A549 (cell line): ENCODE results near the gene FHIT.

Source experiments
- BHLHE40 ChIP-seq: IDR thresholded peaks from 2 replicates; pipeline ENCODE4 v1.6.1; 2012; ENCODE audit warnings: low read depth, low read length, inconsistent platforms
- GATA3 ChIP-seq: IDR thresholded peaks from 2 replicates; pipeline ENCODE4 v1.6.1; 2012; ENCODE audit warnings: borderline replicate concordance
- JUNB ChIP-seq: fragments of >200 bp; sonication (Bioruptor Twin); formaldehyde crosslinking; IDR thresholded peaks from 2 replicates; pipeline ENCODE4 v1.6.1; 2016
- MAZ ChIP-seq: fragments of 150-350 bp; IDR thresholded peaks from 2 replicates; pipeline ENCODE4 v1.6.1; 2014; ENCODE audit warnings: antibody characterized with exemption, low read depth, low read length, borderline replicate concordance
- MYC ChIP-seq: IDR thresholded peaks from 2 replicates; pipeline ENCODE4 v1.6.1; 2012; ENCODE audit warnings: mild to moderate bottlenecking, inconsistent platforms, low read length, improper control_type of control experiment, borderline replicate concordance
- POLR2A ChIP-seq: IDR thresholded peaks from 2 replicates; pipeline ENCODE4 v1.6.1; 2012; ENCODE audit warnings: mild to moderate bottlenecking, low read length
- TF ChIP-seq, protein P1 (sequence below): fragments of >200 bp; sonication (Bioruptor Twin); formaldehyde crosslinking; IDR thresholded peaks from 3 replicates; pipeline ENCODE4 v1.5.1; 2016

DNA sequence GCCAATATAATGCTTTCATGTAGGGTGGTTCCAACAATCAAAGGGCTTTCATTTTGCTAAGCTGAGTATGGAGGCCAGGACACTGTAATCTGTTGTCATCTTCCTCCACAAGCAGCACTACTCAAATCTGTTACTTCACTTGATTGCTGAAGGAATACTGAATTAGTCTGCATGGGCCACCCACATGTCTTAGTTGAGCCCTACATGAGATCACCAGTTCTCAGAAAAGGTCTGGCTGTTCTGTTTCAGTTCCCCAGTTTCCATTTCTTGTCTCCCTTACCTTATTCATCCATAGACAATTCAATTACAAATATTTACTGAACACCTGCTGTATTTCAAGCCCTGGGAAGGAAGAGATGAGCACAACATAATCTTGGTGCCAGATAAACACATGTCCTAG lies 119.2 kb downstream of the FHIT start:
- TF ChIP-seq POLR2A (no peak), MAZ (no peak), BHLHE40 (no peak), JUNB (no peak), MYC (no peak), GATA3 (no peak)
- TF ChIP-seq, protein P1, sequence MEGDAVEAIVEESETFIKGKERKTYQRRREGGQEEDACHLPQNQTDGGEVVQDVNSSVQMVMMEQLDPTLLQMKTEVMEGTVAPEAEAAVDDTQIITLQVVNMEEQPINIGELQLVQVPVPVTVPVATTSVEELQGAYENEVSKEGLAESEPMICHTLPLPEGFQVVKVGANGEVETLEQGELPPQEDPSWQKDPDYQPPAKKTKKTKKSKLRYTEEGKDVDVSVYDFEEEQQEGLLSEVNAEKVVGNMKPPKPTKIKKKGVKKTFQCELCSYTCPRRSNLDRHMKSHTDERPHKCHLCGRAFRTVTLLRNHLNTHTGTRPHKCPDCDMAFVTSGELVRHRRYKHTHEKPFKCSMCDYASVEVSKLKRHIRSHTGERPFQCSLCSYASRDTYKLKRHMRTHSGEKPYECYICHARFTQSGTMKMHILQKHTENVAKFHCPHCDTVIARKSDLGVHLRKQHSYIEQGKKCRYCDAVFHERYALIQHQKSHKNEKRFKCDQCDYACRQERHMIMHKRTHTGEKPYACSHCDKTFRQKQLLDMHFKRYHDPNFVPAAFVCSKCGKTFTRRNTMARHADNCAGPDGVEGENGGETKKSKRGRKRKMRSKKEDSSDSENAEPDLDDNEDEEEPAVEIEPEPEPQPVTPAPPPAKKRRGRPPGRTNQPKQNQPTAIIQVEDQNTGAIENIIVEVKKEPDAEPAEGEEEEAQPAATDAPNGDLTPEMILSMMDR: no peak
